NCI-H187 (cell line): Measurements from ENCODE around the gene RPH3AL.
"Not testable (repeated sequence)": the region's sequence is repeated elsewhere in the genome, so short reads cannot be mapped to it uniquely, and the experiment has no call there.

Experiments
- DNase-seq, 2 experiments: peaks; one replicate each; lab custom pipeline; 2025; lab: John Stamatoyannopoulos, UW

The RPH3AL gene

GRCh38 chr17:282000-282911 lies 70.4 kb downstream of the RPH3AL start:
- no peak for DNase-seq

- DNase-seq, result no peak
These were observed 71.1 kb downstream of the RPH3AL start for GRCh38 chr17:281365-281999.

GRCh38 chr17:280901-281300 lies 71.7 kb downstream of the RPH3AL start:
- no peak for DNase-seq

- no peak for DNase-seq
These were observed 72.4 kb downstream of the RPH3AL start for GRCh38 chr17:280216-280615.

- no peak for DNase-seq
These were observed 72.8 kb downstream of the RPH3AL start for GRCh38 chr17:279776-280175.

GRCh38 chr17:279331-279730 lies 73.3 kb downstream of the RPH3AL start:
- no peak for DNase-seq

GRCh38 chr17:278676-279059 lies 73.9 kb downstream of the RPH3AL start:
- no peak for DNase-seq

GRCh38 chr17:278055-278675 lies 74.4 kb downstream of the RPH3AL start:
- no peak for DNase-seq

- DNase-seq, result no peak
These were observed 77.7 kb downstream of the RPH3AL start for GRCh38 chr17:274902-275301.

- no peak for DNase-seq
These were observed 78.4 kb downstream of the RPH3AL start for GRCh38 chr17:273981-274832.

GRCh38 chr17:272856-273255 lies 79.8 kb downstream of the RPH3AL start:
- not testable (repeated sequence) for DNase-seq

GRCh38 chr17:271928-272623 lies 80.5 kb downstream of the RPH3AL start:
- DNase-seq, result not testable (repeated sequence)

GRCh38 chr17:269616-270514 lies 82.7 kb downstream of the RPH3AL start:
- no peak for DNase-seq

GRCh38 chr17:266701-267667 lies 85.6 kb downstream of the RPH3AL start:
- DNase-seq, result no peak

- DNase-seq, result no peak
These were observed 86.4 kb downstream of the RPH3AL start for GRCh38 chr17:266219-266618.

GRCh38 chr17:265718-266117 lies 86.9 kb downstream of the RPH3AL start:
- DNase-seq, result no peak

GRCh38 chr17:263773-264172 lies 88.8 kb downstream of the RPH3AL start:
- no peak for DNase-seq

GRCh38 chr17:263271-263670 lies 89.3 kb downstream of the RPH3AL start:
- no peak for DNase-seq

GRCh38 chr17:261635-262034 lies 91.0 kb downstream of the RPH3AL start:
- DNase-seq, result no peak
